HL-60/S4 treated with phorbol 12-myristate 13-acetate at 8.2 ng/mL for 4 days and 3 days (cell line): ENCODE data around the gene CEACAM18.
"Not testable (repeated sequence)": the region's sequence is repeated elsewhere in the genome, so short reads cannot be mapped to it uniquely, and the experiment has no call there.

Source experiments
- in situ Hi-C: fragments of 300-500 bp; cut with MboI; formaldehyde crosslinking; loops from 2 replicates; pipeline ENCODE4 v1.15.0; 2022; ENCODE audit warnings: low sequenced_read_pairs

The CEACAM18 gene

GRCh38 chr19:51478381-51479234 lies at the start of gene CEACAM18:
Gene CEACAM18, plus strand, starts transcription at chr19:51478539.
- in situ Hi-C loops, result no loop called here

GRCh38 chr19:51430221-51430620 lies 48.1 kb upstream of the CEACAM18 start:
- in situ Hi-C loops, result no loop called here

- in situ Hi-C loops, result no loop called here
These were observed 47.2 kb upstream of the CEACAM18 start for GRCh38 chr19:51431124-51431523.

DNA sequence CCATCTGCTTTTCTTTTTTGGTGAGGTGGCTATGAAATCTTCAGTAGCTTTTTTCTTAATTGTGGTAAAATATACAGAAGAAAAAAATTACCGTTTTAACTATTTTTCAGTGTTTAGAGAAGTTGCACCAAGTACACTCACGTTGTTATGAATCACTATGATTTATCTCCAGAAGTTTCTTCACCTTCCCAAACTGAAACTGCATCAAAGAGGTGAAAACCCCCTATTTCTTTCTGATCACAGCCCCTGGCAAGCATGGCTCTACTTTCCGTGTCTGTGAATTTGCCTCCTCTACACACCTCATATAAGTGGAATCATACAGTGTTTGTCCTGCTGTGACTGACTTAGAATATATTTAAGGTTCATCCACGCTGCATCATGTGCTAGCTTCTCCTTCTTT lies 45.3 kb upstream of the CEACAM18 start:
- in situ Hi-C loops, result no loop called here

DNA sequence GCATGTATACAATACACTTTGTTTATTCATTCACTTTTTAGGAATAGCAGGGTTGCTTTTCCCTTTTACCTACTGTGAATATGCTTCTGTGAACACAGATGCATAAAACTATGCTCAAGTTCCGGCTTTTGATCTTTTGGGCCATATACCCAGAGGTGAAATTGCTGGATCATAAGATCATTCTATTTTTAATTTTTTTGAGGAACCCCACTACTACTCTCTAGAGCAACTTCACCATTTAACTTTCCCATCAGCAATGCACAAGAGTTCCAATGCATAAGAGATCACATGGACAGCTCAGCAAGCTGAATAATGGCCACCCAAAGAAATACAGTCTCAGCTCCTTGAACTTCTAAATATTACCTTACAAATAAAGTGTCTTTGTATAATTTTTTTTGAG lies 43.9 kb upstream of the CEACAM18 start:
- in situ Hi-C loops, result no loop called here

GRCh38 chr19:51439021-51439465 lies 39.3 kb upstream of the CEACAM18 start:
- in situ Hi-C loops, result no loop called here

- in situ Hi-C loops, result no loop called here
These were observed 38.3 kb upstream of the CEACAM18 start for GRCh38 chr19:51440052-51440451.

DNA sequence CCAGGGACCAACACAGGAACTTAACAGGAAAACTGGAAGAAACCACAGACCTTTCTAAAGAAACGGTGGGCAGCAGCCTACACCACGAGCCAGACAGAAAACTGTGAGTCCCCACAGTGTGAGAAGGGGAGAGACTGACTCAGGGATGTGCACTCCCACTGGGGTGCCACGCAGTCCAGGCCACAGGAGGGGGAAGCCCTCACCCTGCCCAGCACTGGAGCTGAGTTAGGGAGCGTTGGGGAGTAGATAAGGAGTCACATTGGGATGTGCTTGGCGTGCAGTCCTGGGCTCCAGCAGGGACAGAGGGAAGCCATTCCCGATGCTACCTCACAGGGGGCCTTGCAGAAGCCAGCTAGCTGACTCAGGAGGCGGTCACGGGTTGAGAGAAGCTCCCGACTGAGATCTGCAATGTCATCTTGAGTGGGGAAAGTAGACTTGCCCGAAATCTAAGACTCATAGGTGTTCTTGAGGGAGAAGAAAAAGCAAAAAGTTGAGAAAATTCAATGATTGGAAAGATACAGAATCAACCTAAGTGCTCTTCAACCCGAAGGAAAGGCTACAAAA lies 37.4 kb upstream of the CEACAM18 start:
- in situ Hi-C loops, result no loop called here

- in situ Hi-C loops, result no loop called here
These were observed 36.6 kb upstream of the CEACAM18 start for GRCh38 chr19:51441410-51442390.

- in situ Hi-C loops, result not testable (repeated sequence)
These were observed 30.8 kb upstream of the CEACAM18 start for GRCh38 chr19:51447510-51447909.

DNA sequence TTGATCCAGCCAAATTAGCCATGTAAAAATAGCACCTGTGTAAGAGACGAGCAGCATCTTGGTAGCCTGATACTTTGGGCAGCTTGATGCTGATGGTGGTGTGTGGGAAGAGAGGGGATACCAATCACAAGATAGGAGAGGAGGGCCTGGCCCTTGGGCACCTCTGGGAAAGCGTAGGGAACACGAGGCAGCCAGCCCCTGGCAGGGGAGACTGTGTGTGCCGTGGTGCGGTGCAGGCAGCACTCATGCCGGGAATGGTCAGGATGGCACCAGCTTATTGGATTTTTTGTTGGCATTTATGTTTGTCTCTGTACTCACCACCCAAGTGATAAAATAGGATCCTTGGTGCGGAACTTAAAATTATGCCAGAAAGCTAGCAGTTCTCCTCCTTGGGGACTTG lies 30.3 kb upstream of the CEACAM18 start:
- in situ Hi-C loops, result no loop called here

- in situ Hi-C loops, result no loop called here
These were observed 29.8 kb upstream of the CEACAM18 start for GRCh38 chr19:51448411-51449016.

DNA sequence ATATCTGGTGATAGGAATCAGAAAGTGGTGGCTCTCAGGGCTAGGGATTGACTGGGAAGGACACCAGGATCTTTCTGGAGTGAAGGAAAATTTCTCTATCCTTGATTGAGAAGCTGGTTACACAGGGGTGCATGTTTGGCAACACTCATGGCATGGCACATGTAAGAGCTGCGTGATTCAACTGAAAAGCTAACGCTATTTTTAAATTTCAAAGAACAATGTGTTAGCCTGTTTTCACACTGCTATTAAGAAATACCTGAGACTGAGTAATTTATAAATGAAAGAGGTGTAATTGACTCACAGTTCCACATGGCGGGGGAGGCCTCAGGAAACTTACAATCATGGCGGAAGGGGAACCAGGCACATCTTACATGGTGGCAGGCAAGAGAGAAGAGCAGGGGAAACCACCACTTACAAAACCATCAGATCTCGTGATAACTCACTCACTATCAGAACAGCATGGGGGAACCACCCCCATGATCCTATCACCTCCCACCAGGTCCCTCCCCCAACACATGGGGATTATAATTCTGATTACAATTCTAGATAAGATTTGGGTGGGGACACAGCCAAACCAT lies 27.5 kb upstream of the CEACAM18 start:
- in situ Hi-C loops, result no loop called here

DNA sequence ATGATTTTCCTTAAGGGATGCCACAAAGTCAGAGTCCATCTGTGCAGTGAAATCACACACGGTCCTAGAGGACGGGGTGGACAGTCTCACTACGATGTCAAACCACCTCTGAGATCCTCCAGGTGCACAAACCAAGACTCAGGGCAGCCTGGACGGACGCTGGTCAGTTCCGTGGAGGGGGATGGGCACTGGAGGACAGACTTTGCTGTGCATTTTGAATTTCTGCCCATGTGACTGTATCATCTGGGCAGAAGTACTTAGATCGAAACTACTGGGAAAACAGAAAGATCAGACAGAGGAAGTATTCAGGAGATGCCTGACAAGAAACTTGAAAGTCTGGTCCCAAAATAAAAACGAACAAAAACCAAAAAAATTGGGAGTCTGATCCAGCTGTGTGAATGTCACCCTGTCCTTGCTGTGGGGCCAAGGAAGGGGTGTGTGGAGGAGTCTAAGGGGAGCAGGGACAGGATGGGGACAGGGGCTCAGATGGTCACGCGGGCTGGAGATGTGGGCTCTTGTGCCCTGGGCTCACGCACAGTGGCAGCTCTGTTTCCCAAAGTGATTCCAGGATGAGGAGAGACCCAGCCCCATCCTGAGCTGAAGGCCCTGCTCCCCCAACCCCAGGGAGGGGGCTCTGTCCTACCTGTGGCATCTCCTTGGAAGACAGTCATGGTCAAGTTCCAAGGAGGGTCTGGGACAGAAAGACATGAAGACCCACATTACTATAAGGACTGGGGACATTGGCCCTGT lies 21.6 kb upstream of the CEACAM18 start:
- in situ Hi-C loops, result no loop called here

- in situ Hi-C loops, result no loop called here
These were observed 20.9 kb upstream of the CEACAM18 start for GRCh38 chr19:51457351-51458013.

- in situ Hi-C loops, result no loop called here
These were observed 20.2 kb upstream of the CEACAM18 start, which contains the start of gene SIGLEC8 for GRCh38 chr19:51458051-51458645. Gene SIGLEC8, minus strand, starts transcription at chr19:51458454. Its CDS starts 67 bp downstream, at chr19:51458387.

DNA sequence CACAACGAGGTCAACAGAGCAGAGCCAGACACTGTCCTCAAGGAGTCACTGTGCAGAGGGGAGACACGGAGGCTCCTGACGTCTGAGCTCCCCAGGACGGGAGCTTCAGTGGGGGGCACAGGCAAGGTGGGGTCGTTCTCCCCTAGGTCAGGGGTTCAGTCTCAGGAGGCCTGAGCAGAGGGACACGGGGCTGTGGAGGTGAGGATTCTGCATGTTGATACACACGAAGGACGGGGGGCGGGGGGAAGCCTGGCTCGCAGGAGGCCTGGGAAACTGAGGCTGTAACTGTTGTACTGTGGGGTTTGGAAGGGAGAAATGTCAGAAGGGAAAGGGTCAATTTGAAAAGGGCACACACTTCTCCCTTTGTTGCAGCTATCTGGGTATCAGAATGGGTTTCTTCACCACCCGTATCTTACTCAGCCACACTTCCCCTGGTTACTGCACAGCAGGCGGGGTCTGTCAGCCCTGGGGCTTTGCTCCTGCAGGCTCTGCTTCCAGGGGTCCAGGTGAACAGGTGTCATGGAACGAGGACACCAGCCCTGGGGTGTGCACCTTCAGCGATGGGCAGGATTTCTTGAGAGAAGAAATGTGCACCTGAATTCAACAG lies 19.3 kb upstream of the CEACAM18 start:
- in situ Hi-C loops, result no loop called here
